Activated T-cell treated with anti-CD3 and anti-CD28 coated beads, Interleukin-2, amount 50 U/mL, for 4 hours (primary cell): ENCODE results near the gene RLBP1. TPM values are rescaled to one million over a fixed set of nuclear protein-coding genes. Genes with fewer than 3 reads are reported as not detected.

Source experiments
- ATAC-seq, 2 donors: fragments of 200-7000 bp; cut with Tn5 transposase; one replicate each; pipeline ENCODE4 v1.10.0; 2021
- DNase-seq: peaks from one replicate; pipeline ENCODE4 v3.0.0-alpha.2; 2020
- H3K27me3 Mint-ChIP-seq: one replicate; pipeline ENCODE4 v1.8.0; 2021; ENCODE audit warnings: low read depth, mixed read lengths
- H3K36me3 Mint-ChIP-seq: one replicate; pipeline ENCODE4 v1.8.0; 2022; ENCODE audit warnings: mixed read lengths; ENCODE audit not compliant: insufficient read depth
- H3K4me1 Mint-ChIP-seq: one replicate; pipeline ENCODE4 v1.8.0; 2021; ENCODE audit warnings: low read depth, mixed read lengths
- H3K4me3 Mint-ChIP-seq: one replicate; pipeline ENCODE4 v1.8.0; 2021; ENCODE audit warnings: mild to moderate bottlenecking, moderate library complexity, mixed read lengths
- H3K9me3 Mint-ChIP-seq: one replicate; pipeline ENCODE4 v1.8.0; 2021; ENCODE audit warnings: mixed read lengths
- total RNA-seq, 3 donors: library from RNA; stranded (reverse); gene quantifications; one replicate each; pipeline ENCODE4 v1.2.1, GENCODE V29; 2021

Gene RLBP1
- total RNA-seq, 3 donors from 2014 or later: not detected

GRCh38 chr15:89198196-89198595 lies 23.2 kb downstream of the RLBP1 start:
- Mint-ChIP-seq H3K27me3 (no peaks in the 10 kb centered on the region), H3K4me1 (peaks cover 6% of the 10 kb centered on the region), H3K36me3 (peaks cover 19% of the 10 kb centered on the region), H3K9me3 (no peaks in the 10 kb centered on the region), H3K4me3 (no peak overlapping the region)
- ATAC-seq: no peak
- no peak for DNase-seq

GRCh38 chr15:89197503-89197971 lies 23.8 kb downstream of the RLBP1 start:
- peaks cover 24% of the 10 kb centered on the region for H3K36me3 Mint-ChIP-seq

GRCh38 chr15:89196994-89197393 lies 24.4 kb downstream of the RLBP1 start:
- Mint-ChIP-seq H3K9me3 (no peaks in the 10 kb centered on the region), H3K36me3 (peaks cover 25% of the 10 kb centered on the region), H3K27me3 (no peaks in the 10 kb centered on the region), H3K4me3 (no peak overlapping the region), H3K4me1 (peaks cover 6% of the 10 kb centered on the region)
- ATAC-seq (peak; percentile 67 to 73), DNase-seq (no peak)

More at GRCh38 chr15:89197503-89197971, 23.8 kb downstream of the RLBP1 start:
- ATAC-seq (peak; percentile 72 to 77), DNase-seq (no peak)
- Mint-ChIP-seq H3K4me1 (peaks cover 6% of the 10 kb centered on the region), H3K4me3 (no peak overlapping the region), H3K9me3 (no peaks in the 10 kb centered on the region), H3K27me3 (no peaks in the 10 kb centered on the region)

GRCh38 chr15:89196241-89196640 lies 25.1 kb downstream of the RLBP1 start:
- Mint-ChIP-seq H3K27me3 (no peaks in the 10 kb centered on the region), H3K9me3 (no peaks in the 10 kb centered on the region), H3K4me1 (peaks cover 6% of the 10 kb centered on the region), H3K4me3 (no peak overlapping the region), H3K36me3 (peaks cover 28% of the 10 kb centered on the region)
- ATAC-seq: no peak
- DNase-seq: no peak

GRCh38 chr15:89195836-89196235 lies 25.5 kb downstream of the RLBP1 start:
- Mint-ChIP-seq H3K4me1 (peaks cover 6% of the 10 kb centered on the region), H3K9me3 (no peaks in the 10 kb centered on the region), H3K27me3 (no peaks in the 10 kb centered on the region), H3K36me3 (peaks cover 31% of the 10 kb centered on the region), H3K4me3 (no peak overlapping the region)
- no peak for ATAC-seq
- DNase-seq: no peak

- H3K27me3 Mint-ChIP-seq: no peaks in the 10 kb centered on the region
- DNase-seq (no peak), ATAC-seq (no peak)
- peaks cover 26% of the 10 kb centered on the region for H3K36me3 Mint-ChIP-seq
- no peaks in the 10 kb centered on the region for H3K9me3 Mint-ChIP-seq
- H3K4me3 Mint-ChIP-seq: no peak overlapping the region
- peaks cover 6% of the 10 kb centered on the region for H3K4me1 Mint-ChIP-seq
Observed at GRCh38 chr15:89194608-89195007, 26.8 kb downstream of the RLBP1 start.

- Mint-ChIP-seq H3K36me3 (peaks cover 35% of the 10 kb centered on the region), H3K4me3 (no peak overlapping the region), H3K27me3 (no peaks in the 10 kb centered on the region), H3K9me3 (no peaks in the 10 kb centered on the region), H3K4me1 (peaks cover 6% of the 10 kb centered on the region)
- ATAC-seq: no peak
- no peak for DNase-seq
Observed at GRCh38 chr15:89192766-89193165, 28.6 kb downstream of the RLBP1 start.

GRCh38 chr15:89192136-89192535 lies 29.2 kb downstream of the RLBP1 start:
- Mint-ChIP-seq H3K9me3 (no peaks in the 10 kb centered on the region), H3K27me3 (no peaks in the 10 kb centered on the region), H3K4me1 (peaks cover 3% of the 10 kb centered on the region), H3K36me3 (peaks cover 35% of the 10 kb centered on the region), H3K4me3 (no peak overlapping the region)
- ATAC-seq (no peak), DNase-seq (no peak)

- ATAC-seq: no peak
- H3K9me3 Mint-ChIP-seq: no peaks in the 10 kb centered on the region
- H3K27me3 Mint-ChIP-seq: no peaks in the 10 kb centered on the region
- H3K4me1 Mint-ChIP-seq: no peaks in the 10 kb centered on the region
- no peak overlapping the region for H3K4me3 Mint-ChIP-seq
- peaks cover 33% of the 10 kb centered on the region for H3K36me3 Mint-ChIP-seq
- DNase-seq: no peak
Observed at GRCh38 chr15:89187986-89188514, 33.3 kb downstream of the RLBP1 start.

- H3K36me3 Mint-ChIP-seq: peaks cover 30% of the 10 kb centered on the region
Observed at GRCh38 chr15:89187301-89187985, 33.9 kb downstream of the RLBP1 start.

GRCh38 chr15:89186803-89187202 lies 34.6 kb downstream of the RLBP1 start:
- ATAC-seq: no peak
- Mint-ChIP-seq H3K4me1 (no peaks in the 10 kb centered on the region), H3K4me3 (no peak overlapping the region), H3K27me3 (no peaks in the 10 kb centered on the region), H3K9me3 (no peaks in the 10 kb centered on the region), H3K36me3 (peaks cover 27% of the 10 kb centered on the region)
- no peak for DNase-seq

More at GRCh38 chr15:89187301-89187985, 33.9 kb downstream of the RLBP1 start:
- Mint-ChIP-seq H3K9me3 (no peaks in the 10 kb centered on the region), H3K4me1 (no peaks in the 10 kb centered on the region), H3K4me3 (no peak overlapping the region), H3K27me3 (no peaks in the 10 kb centered on the region)
- DNase-seq: no peak
- ATAC-seq: no peak

GRCh38 chr15:89184886-89185526 lies 36.4 kb downstream of the RLBP1 start:
- no peaks in the 10 kb centered on the region for H3K9me3 Mint-ChIP-seq
- no peaks in the 10 kb centered on the region for H3K27me3 Mint-ChIP-seq
- DNase-seq (no peak), ATAC-seq (no peak)
- peaks cover 8% of the 10 kb centered on the region for H3K4me1 Mint-ChIP-seq
- H3K4me3 Mint-ChIP-seq: no peak overlapping the region
- peaks cover 25% of the 10 kb centered on the region for H3K36me3 Mint-ChIP-seq

GRCh38 chr15:89184357-89184756 lies 37.0 kb downstream of the RLBP1 start:
- Mint-ChIP-seq H3K4me3 (no peak overlapping the region), H3K4me1 (peaks cover 15% of the 10 kb centered on the region), H3K36me3 (peaks cover 28% of the 10 kb centered on the region), H3K9me3 (no peaks in the 10 kb centered on the region), H3K27me3 (no peaks in the 10 kb centered on the region)
- DNase-seq: no peak
- no peak for ATAC-seq

- Mint-ChIP-seq H3K4me3 (no peak overlapping the region), H3K36me3 (peaks cover 36% of the 10 kb centered on the region), H3K27me3 (no peaks in the 10 kb centered on the region), H3K9me3 (no peaks in the 10 kb centered on the region), H3K4me1 (peaks cover 31% of the 10 kb centered on the region)
- peak; percentile 83 for ATAC-seq
- DNase-seq: no peak
Observed at GRCh38 chr15:89179966-89180875, 41.2 kb downstream of the RLBP1 start.
